Uterus (tissue), 2 donors: ENCODE results near the gene SAMD1.

Source experiments
- POLR2A ChIP-seq, 2 donors: fragments of 450-650 bp; IDR thresholded peaks; one replicate each; pipeline ENCODE4 v1.6.1; 2016; ENCODE audit warnings: antibody characterized with exemption in 2 of 2, mild to moderate bottlenecking in 1 of 2, moderate library complexity in 1 of 2
- TF ChIP-seq, protein P1 (sequence below), 4 experiments: fragments of 200-600 bp in 2 of 4; fragments of 450-650 bp in 2 of 4; sonication (generic) in 2 of 4; IDR thresholded peaks; one replicate each; pipeline ENCODE4 v1.5.1; 2016 to 2019; ENCODE audit warnings: antibody characterized with exemption in 4 of 4, mild to moderate bottlenecking in 2 of 4, moderate library complexity in 1 of 4

- TF ChIP-seq, protein P1, sequence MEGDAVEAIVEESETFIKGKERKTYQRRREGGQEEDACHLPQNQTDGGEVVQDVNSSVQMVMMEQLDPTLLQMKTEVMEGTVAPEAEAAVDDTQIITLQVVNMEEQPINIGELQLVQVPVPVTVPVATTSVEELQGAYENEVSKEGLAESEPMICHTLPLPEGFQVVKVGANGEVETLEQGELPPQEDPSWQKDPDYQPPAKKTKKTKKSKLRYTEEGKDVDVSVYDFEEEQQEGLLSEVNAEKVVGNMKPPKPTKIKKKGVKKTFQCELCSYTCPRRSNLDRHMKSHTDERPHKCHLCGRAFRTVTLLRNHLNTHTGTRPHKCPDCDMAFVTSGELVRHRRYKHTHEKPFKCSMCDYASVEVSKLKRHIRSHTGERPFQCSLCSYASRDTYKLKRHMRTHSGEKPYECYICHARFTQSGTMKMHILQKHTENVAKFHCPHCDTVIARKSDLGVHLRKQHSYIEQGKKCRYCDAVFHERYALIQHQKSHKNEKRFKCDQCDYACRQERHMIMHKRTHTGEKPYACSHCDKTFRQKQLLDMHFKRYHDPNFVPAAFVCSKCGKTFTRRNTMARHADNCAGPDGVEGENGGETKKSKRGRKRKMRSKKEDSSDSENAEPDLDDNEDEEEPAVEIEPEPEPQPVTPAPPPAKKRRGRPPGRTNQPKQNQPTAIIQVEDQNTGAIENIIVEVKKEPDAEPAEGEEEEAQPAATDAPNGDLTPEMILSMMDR (IDR thresholded peaks at IDR 0.05) = no peak
- TF ChIP-seq POLR2A (IDR thresholded peaks at IDR 0.05) = no peak
These were observed 29.3 kb downstream of the SAMD1 start for GRCh38 chr19:14061081-14061749.
